Activated naive CD4-positive, alpha-beta T cell treated with anti-CD3 and anti-CD28 coated beads, Interleukin-2, amount 50 U/mL, for 72 hours (primary cell): ENCODE results near the gene PTPRG. TPM values are rescaled to one million over a fixed set of nuclear protein-coding genes. Genes with fewer than 3 reads are reported as not detected.

Experiments
- ATAC-seq, 2 donors: fragments of 150-1000 bp; cut with Tn5 transposase; 2 replicates each; pipeline ENCODE4 v1.10.0; 2021; ENCODE audit warnings: mild to moderate bottlenecking in 2 of 2, moderate library complexity in 2 of 2
- DNase-seq, 2 donors: peaks; one replicate each; pipeline ENCODE4 v3.0.0; 2021 to 2022; ENCODE audit warnings: low spot score in 2 of 2
- H3K27ac Mint-ChIP-seq, 2 donors: one replicate each; pipeline ENCODE4 v1.8.0; 2022; ENCODE audit warnings: mild to moderate bottlenecking in 2 of 2, mixed read lengths in 2 of 2
- H3K36me3 Mint-ChIP-seq, 2 donors: one replicate each; pipeline ENCODE4 v1.8.0; 2022; ENCODE audit warnings: mixed read lengths in 2 of 2
- H3K9me3 Mint-ChIP-seq, 2 donors: one replicate each; pipeline ENCODE4 v1.8.0; 2022; ENCODE audit warnings: mixed read lengths in 2 of 2
- total RNA-seq, 2 donors: library from RNA; stranded (reverse); gene quantifications; one replicate each; pipeline ENCODE4 v1.2.3, GENCODE V29; 2022

PTPRG gene
- total RNA-seq, 2 donors from 2014 or later, result 0.11 to 0.45 TPM

- no peak for ATAC-seq
- DNase-seq, result no peak
- H3K9me3 Mint-ChIP-seq, result no peaks in the 10 kb centered on the region
- H3K36me3 Mint-ChIP-seq, result no peaks in the 10 kb centered on the region
- H3K27ac Mint-ChIP-seq, result no peak overlapping the region
Observed at GRCh38 chr3:61868499-61868898, 307.1 kb downstream of the PTPRG start.

DNA sequence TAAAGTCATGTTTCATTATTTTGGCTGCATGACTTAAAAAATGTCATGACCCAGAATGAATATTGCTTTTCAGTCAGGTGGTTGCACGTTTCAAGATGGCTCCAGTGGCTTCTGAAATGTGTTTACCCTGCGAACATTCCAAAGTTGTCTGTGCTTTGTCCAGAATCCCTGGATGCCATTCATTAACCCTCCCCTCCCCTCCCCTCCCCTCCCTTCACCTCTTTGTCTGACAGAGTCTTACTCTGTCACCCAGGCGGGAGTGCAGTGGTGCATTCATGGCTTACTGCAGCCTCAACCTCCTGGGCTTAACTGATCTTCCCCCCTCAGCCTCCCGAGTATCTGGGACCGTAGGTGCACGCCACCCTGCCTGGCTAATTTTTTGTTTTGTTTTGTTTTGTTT lies 308.0 kb downstream of the PTPRG start:
- H3K36me3 Mint-ChIP-seq, result no peaks in the 10 kb centered on the region
- H3K27ac Mint-ChIP-seq, result no peak overlapping the region
- no peaks in the 10 kb centered on the region for H3K9me3 Mint-ChIP-seq
- ATAC-seq (no peak), DNase-seq (no peak)

DNA sequence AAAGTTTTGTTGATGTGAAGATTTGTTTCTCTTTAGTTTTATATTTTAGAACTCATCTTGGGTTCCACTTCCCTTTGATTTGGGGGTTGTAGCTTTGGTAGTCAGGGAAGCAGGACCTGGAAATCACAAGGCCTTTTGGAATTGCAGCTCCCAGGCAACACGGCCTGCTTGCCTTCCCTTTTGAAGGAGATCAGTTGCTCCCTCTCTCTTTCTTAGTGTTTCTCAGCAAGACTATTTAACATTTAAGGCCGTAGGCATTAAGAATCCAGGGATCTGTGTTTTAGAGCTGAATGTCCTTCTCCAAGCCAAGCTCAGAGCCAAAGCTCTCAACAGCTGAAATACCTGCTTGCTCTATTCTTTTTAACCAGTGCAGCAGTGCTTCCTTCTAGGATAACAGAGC lies 310.3 kb downstream of the PTPRG start:
- ATAC-seq, result no peak
- H3K9me3 Mint-ChIP-seq, result no peaks in the 10 kb centered on the region

GRCh38 chr3:61872077-61872706 lies 310.8 kb downstream of the PTPRG start:
- no peak for ATAC-seq

More for the DNA sequence above, 310.3 kb downstream of the PTPRG start:
- Mint-ChIP-seq H3K27ac (no peak overlapping the region), H3K36me3 (no peaks in the 10 kb centered on the region)
- DNase-seq, result no peak

GRCh38 chr3:61875046-61875844 lies 313.9 kb downstream of the PTPRG start:
- no peak for ATAC-seq
- Mint-ChIP-seq H3K9me3 (no peaks in the 10 kb centered on the region), H3K27ac (no peak overlapping the region), H3K36me3 (no peaks in the 10 kb centered on the region)
- no peak for DNase-seq

More at GRCh38 chr3:61872077-61872706, 310.8 kb downstream of the PTPRG start:
- Mint-ChIP-seq H3K36me3 (no peaks in the 10 kb centered on the region), H3K27ac (no peak overlapping the region), H3K9me3 (no peaks in the 10 kb centered on the region)
- DNase-seq, result no peak

DNA sequence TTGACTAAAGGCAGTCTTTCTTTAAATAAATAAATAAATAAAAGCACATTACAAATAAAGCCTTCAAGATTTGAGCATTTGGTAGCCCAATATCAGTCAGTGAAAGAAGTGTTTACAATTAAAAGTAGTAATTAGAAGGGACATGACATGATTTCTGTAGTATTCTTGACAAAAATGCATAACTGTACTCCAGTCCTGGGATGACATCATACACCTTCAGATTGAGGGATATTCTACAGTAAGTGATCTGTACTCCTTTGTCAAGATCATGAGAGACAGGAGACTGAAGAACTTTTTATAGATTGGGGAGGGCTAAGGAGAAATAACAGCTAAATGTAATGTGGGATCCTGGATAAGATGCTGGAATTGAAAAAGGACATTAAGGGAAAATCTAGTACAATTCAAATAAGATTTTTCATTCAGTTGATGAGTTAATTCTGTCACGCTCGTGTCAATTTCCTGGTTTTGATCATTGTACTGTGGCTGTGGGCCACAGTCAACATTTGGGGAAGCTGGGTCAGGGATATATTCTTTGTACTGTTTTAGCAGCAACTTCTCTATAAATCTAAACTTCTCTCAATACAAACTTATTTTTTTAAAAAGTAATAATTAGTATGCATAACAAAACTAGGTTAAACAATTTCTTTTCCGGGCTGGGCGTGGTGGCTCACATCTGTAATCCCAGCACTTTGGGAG lies 314.8 kb downstream of the PTPRG start:
- Mint-ChIP-seq H3K9me3 (no peaks in the 10 kb centered on the region), H3K27ac (no peak overlapping the region), H3K36me3 (no peaks in the 10 kb centered on the region)
- no peak for DNase-seq
- no peak for ATAC-seq

DNA sequence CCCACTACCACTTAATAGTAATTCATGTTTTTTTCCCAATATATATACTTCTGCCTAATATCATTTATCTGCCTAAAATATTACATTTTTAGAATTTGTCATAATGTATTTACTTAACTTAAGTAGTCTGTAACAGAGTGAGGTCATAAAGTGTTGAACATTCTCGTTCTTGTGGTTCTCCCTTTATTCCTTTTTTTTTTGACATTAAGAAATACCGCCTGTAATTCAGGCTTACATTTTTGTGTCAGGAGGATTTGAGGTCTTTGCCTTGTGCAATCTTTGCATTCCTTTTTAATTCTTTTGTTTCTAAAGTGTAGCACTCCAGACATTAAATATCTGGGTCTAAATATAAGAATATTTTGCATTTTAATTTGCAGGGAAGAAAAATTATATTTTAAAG lies 315.4 kb downstream of the PTPRG start:
- no peak for ATAC-seq
- no peak for DNase-seq
- Mint-ChIP-seq H3K36me3 (no peaks in the 10 kb centered on the region), H3K27ac (no peak overlapping the region), H3K9me3 (no peaks in the 10 kb centered on the region)

GRCh38 chr3:61877359-61878138 lies 316.2 kb downstream of the PTPRG start:
- no peaks in the 10 kb centered on the region for H3K9me3 Mint-ChIP-seq
- no peaks in the 10 kb centered on the region for H3K36me3 Mint-ChIP-seq
- ATAC-seq, result no peak
- no peak overlapping the region for H3K27ac Mint-ChIP-seq
- DNase-seq, result no peak

GRCh38 chr3:61882253-61882652 lies 320.9 kb downstream of the PTPRG start:
- no peaks in the 10 kb centered on the region for H3K36me3 Mint-ChIP-seq
- H3K27ac Mint-ChIP-seq, result no peak overlapping the region
- ATAC-seq (no peak), DNase-seq (no peak)
- no peaks in the 10 kb centered on the region for H3K9me3 Mint-ChIP-seq

DNA sequence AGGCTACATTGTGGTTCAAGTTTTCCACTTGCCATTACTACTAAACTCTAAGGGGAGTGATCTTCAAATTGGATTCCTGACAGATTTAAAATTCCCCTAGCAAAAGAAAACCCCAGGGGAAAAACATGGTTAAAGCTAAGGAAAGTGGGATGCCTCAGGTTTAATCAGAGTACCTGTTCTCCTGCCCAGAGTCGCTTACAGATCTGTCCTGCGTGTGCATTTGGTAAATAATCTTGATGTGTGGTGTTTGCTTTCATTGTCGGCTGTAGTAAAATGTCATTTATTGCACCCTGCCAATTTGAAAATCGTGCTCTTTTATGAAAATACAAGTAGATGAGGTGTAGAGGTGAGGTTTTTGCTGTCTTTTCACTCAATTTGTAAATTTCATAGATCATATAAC lies 323.4 kb downstream of the PTPRG start:
- Mint-ChIP-seq H3K36me3 (no peaks in the 10 kb centered on the region), H3K27ac (no peak overlapping the region), H3K9me3 (no peaks in the 10 kb centered on the region)
- ATAC-seq (no peak), DNase-seq (no peak)

GRCh38 chr3:61885414-61885813 lies 324.0 kb downstream of the PTPRG start:
- DNase-seq (no peak), ATAC-seq (no peak)
- no peaks in the 10 kb centered on the region for H3K9me3 Mint-ChIP-seq
- H3K27ac Mint-ChIP-seq, result no peak overlapping the region
- no peaks in the 10 kb centered on the region for H3K36me3 Mint-ChIP-seq

DNA sequence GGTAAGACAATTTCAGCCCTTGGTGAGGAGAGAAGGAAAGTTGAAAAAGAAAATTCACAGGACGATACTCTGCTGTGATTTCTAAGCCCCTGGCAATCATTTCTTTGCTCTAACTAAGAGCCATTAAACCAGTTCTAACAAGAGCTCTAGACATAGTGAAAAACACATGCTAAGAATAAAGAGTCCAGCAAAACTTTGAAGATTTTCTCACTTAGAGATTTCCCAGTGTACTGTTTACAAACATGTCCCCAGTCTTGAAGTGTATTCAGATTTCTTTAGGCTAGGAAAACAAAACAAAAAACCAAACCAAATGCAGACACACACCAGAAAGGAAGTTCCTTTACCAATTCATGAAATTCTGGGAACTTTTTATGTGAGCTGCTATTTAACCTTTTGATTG lies 325.8 kb downstream of the PTPRG start:
- H3K27ac Mint-ChIP-seq, result no peak overlapping the region
- H3K36me3 Mint-ChIP-seq, result no peaks in the 10 kb centered on the region
- ATAC-seq (no peak), DNase-seq (no peak)
- H3K9me3 Mint-ChIP-seq, result no peaks in the 10 kb centered on the region

- ATAC-seq (no peak), DNase-seq (no peak)
- no peak overlapping the region for H3K27ac Mint-ChIP-seq
- no peaks in the 10 kb centered on the region for H3K9me3 Mint-ChIP-seq
- no peaks in the 10 kb centered on the region for H3K36me3 Mint-ChIP-seq
Observed at GRCh38 chr3:61889259-61889658, 327.9 kb downstream of the PTPRG start.

DNA sequence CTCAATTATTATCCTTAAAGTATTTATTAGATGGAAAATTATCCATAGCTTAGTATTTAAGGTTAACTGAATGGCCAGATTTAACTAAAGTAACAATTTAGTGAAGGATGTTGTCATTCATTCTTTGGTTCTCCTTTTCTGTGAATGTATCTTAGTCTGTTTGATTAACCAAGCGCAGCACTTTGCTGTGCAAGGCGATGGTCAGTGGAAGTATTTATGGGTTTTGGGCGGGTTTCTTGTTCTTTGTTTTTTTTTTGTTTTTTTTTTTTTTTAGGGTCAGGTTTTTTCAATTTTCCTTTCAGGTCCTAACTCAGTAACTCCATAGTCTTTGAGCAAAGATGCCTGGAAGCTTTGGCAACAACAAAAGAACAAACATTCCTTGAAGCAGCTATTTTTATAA lies 328.8 kb downstream of the PTPRG start:
- H3K9me3 Mint-ChIP-seq, result no peaks in the 10 kb centered on the region
- ATAC-seq (no peak), DNase-seq (no peak)
- no peak overlapping the region for H3K27ac Mint-ChIP-seq
- H3K36me3 Mint-ChIP-seq, result no peaks in the 10 kb centered on the region

DNA sequence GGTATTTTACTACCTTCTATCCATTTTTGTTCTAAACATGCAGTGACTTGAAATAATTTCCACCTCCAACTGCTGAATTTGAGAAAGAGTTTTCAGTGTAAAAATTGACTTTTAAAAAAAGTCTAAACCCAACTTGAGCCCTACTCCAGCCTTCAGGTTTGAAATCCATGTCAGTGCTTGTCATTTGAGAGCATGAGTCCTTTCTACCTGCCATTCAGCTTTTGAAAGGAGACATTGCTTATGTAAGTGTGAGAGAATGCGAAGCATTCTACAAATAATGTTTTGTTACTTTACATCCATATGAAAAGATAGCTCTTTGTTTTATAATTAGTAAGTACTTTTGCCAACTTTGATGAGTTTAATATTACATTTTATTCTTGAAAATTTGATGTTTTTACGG lies 329.2 kb downstream of the PTPRG start:
- H3K27ac Mint-ChIP-seq, result no peak overlapping the region
- H3K9me3 Mint-ChIP-seq, result no peaks in the 10 kb centered on the region
- no peaks in the 10 kb centered on the region for H3K36me3 Mint-ChIP-seq
- no peak for ATAC-seq
- no peak for DNase-seq

- no peak for ATAC-seq
- DNase-seq, result no peak
- Mint-ChIP-seq H3K27ac (no peak overlapping the region), H3K9me3 (peaks cover 0 to under 1% of the 10 kb centered on the region in 2 donors), H3K36me3 (no peaks in the 10 kb centered on the region)
Observed at GRCh38 chr3:61892891-61893290, 331.5 kb downstream of the PTPRG start.
